ENCODE measurements around the gene ITM2C.

Gene ITM2C

GRCh38 chr2:230874876-230875275 lies 10.1 kb downstream of the ITM2C start:
- peaks cover 83% of the 10 kb centered on the region for H3K4me1 Mint-ChIP-seq (ENCODE audit: low read depth)
- no peaks in the 10 kb centered on the region for H3K27me3 Mint-ChIP-seq
- H3K27ac Mint-ChIP-seq = peak overlapping the region; percentile 77
- no peaks in the 10 kb centered on the region for H3K9me3 Mint-ChIP-seq
- H3K4me3 Mint-ChIP-seq = no peak overlapping the region
- peaks cover 14% of the 10 kb centered on the region for H3K36me3 Mint-ChIP-seq (ENCODE audit: low read depth)

GRCh38 chr2:230875347-230876315 lies 10.9 kb downstream of the ITM2C start:
- Mint-ChIP-seq H3K27ac (no peak overlapping the region), H3K27me3 (no peaks in the 10 kb centered on the region), H3K9me3 (no peaks in the 10 kb centered on the region), H3K4me1 (ENCODE audit: low read depth) (peaks cover 75% of the 10 kb centered on the region), H3K4me3 (no peak overlapping the region), H3K36me3 (ENCODE audit: low read depth) (peaks cover 14% of the 10 kb centered on the region)

GRCh38 chr2:230877116-230877758 lies 12.5 kb downstream of the ITM2C start:
- no peaks in the 10 kb centered on the region for H3K9me3 Mint-ChIP-seq
- H3K36me3 Mint-ChIP-seq (ENCODE audit: low read depth) = peaks cover 14% of the 10 kb centered on the region
- H3K27ac Mint-ChIP-seq = peak overlapping the region; percentile 89
- peak overlapping the region; percentile 58 for H3K4me3 Mint-ChIP-seq
- no peaks in the 10 kb centered on the region for H3K27me3 Mint-ChIP-seq
- H3K4me1 Mint-ChIP-seq (ENCODE audit: low read depth) = peaks cover 67% of the 10 kb centered on the region

DNA sequence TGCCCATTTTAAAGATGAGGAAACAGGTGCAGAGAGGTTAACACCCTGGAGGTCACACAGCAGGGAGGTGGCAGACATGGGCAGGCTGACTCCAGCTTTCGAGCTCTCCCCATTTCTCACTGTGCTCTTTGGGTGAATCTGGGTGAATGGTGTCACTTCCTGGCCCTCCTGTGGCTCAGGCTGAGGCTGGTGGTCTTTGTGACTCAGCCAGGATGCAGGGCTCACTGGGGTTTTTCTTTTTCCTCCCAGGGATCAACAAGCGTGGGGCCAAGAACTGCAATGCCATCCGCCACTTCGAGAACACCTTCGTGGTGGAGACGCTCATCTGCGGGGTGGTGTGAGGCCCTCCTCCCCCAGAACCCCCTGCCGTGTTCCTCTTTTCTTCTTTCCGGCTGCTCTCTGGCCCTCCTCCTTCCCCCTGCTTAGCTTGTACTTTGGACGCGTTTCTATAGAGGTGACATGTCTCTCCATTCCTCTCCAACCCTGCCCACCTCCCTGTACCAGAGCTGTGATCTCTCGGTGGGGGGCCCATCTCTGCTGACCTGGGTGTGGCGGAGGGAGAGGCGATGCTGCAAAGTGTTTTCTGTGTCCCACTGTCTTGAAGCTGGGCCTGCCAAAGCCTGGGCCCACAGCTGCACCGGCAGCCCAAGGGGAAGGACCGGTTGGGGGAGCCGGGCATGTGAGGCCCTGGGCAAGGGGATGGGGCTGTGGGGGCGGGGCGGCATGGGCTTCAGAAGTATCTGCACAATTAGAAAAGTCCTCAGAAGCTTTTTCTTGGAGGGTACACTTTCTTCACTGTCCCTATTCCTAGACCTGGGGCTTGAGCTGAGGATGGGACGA lies 13.2 kb downstream of the ITM2C start:
- Mint-ChIP-seq H3K27me3 (no peaks in the 10 kb centered on the region), H3K36me3 (ENCODE audit: low read depth) (peaks cover 14% of the 10 kb centered on the region), H3K4me1 (ENCODE audit: low read depth) (peaks cover 60% of the 10 kb centered on the region), H3K9me3 (no peaks in the 10 kb centered on the region), H3K27ac (peak overlapping the region; percentile 89), H3K4me3 (peak overlapping the region; percentile 58)

DNA sequence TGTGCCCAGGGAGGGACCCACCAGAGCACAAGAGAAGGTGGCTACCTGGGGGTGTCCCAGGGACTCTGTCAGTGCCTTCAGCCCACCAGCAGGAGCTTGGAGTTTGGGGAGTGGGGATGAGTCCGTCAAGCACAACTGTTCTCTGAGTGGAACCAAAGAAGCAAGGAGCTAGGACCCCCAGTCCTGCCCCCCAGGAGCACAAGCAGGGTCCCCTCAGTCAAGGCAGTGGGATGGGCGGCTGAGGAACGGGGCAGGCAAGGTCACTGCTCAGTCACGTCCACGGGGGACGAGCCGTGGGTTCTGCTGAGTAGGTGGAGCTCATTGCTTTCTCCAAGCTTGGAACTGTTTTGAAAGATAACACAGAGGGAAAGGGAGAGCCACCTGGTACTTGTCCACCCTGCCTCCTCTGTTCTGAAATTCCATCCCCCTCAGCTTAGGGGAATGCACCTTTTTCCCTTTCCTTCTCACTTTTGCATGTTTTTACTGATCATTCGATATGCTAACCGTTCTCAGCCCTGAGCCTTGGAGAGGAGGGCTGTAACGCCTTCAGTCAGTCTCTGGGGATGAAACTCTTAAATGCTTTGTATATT lies 14.0 kb downstream of the ITM2C start:
- H3K4me3 Mint-ChIP-seq = no peak overlapping the region

GRCh38 chr2:230879271-230879882 lies 14.6 kb downstream of the ITM2C start:
- no peak overlapping the region for H3K4me3 Mint-ChIP-seq
- peaks cover 14% of the 10 kb centered on the region for H3K36me3 Mint-ChIP-seq (ENCODE audit: low read depth)
- H3K27me3 Mint-ChIP-seq = no peaks in the 10 kb centered on the region
- no peaks in the 10 kb centered on the region for H3K9me3 Mint-ChIP-seq
- peaks cover 58% of the 10 kb centered on the region for H3K4me1 Mint-ChIP-seq (ENCODE audit: low read depth)
- H3K27ac Mint-ChIP-seq = peak overlapping the region; percentile 4

More for the DNA sequence above, 14.0 kb downstream of the ITM2C start:
- H3K27ac Mint-ChIP-seq = peak overlapping the region; percentile 4
- no peaks in the 10 kb centered on the region for H3K9me3 Mint-ChIP-seq
- H3K27me3 Mint-ChIP-seq = no peaks in the 10 kb centered on the region
- peaks cover 14% of the 10 kb centered on the region for H3K36me3 Mint-ChIP-seq (ENCODE audit: low read depth)
- peaks cover 59% of the 10 kb centered on the region for H3K4me1 Mint-ChIP-seq (ENCODE audit: low read depth)

DNA sequence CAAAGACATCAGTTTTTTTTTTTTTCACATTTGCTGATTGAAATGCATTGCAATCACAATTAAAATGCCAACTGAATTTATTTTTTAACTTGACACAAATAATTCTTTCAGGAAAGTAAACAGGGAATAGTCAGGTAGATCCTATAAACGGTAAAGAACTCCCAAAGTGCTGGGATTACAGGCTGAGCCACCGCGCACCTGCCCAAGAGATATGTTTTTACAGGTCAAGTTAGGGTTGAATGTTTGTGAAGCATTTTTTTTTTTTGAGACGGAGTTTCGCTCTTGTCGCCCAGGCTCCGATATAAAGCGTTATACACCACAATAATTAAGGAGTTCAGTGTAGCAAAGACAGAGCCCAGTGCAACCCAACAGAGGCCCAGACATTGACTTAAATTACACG lies 15.1 kb downstream of the ITM2C start:
- H3K27ac Mint-ChIP-seq = no peak overlapping the region
- no peaks in the 10 kb centered on the region for H3K27me3 Mint-ChIP-seq
- no peaks in the 10 kb centered on the region for H3K9me3 Mint-ChIP-seq
- peaks cover 14% of the 10 kb centered on the region for H3K36me3 Mint-ChIP-seq (ENCODE audit: low read depth)
- peaks cover 53% of the 10 kb centered on the region for H3K4me1 Mint-ChIP-seq (ENCODE audit: low read depth)
- H3K4me3 Mint-ChIP-seq = no peak overlapping the region

DNA sequence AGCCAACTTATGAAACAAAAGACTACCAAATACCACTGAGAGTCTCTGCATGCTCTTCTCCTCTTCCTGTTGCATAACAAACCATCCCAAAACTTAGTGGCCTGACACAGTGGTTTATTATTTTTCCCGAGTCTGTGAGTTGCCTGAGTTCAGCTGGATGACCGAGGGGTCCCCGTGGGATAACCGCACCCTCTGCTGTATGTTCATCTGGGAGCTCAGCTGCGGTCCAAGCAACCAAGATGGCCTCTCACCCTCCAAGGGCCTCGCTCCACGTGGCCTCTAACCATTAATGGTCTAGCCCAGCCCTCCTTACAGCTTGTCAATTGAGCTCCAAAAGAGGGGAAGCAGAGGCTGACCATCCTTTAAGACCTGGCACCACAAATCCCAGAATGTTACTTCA lies 17.1 kb downstream of the ITM2C start:
- Mint-ChIP-seq H3K36me3 (ENCODE audit: low read depth) (peaks cover 14% of the 10 kb centered on the region), H3K4me3 (no peak overlapping the region), H3K27me3 (no peaks in the 10 kb centered on the region), H3K27ac (no peak overlapping the region), H3K4me1 (ENCODE audit: low read depth) (peaks cover 50% of the 10 kb centered on the region), H3K9me3 (no peaks in the 10 kb centered on the region)

DNA sequence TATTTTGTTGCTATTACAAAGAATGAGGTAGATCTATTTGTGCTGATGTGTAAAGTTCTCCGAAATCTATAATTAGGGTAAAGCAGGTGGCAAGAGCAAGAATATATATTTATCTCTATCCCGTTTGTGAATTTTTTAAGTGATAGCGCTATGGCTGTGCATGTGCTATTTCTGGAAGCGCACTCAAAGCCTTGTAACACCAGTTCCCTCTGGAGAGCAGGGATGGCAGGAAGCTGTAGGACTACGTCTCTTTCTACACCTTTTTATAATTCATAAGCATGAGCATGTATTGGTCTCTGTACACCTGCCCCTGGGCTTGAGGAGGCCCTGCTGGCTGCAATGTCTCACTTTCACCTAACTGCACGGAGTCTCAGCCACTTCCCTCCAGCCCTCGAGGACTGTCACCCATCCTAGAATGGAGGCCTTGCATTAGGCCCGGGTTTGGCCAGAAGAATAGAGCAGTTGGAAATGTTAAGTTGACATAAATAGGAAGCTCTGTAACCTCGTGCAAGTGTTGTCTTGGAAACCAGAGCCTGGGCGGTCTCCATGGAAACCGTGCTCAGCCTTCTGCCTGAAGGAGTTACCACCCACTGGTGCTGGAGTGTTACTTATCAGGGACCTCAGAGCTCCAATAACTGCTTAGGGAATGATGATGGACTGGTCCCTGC lies 20.9 kb downstream of the ITM2C start:
- peaks cover 36% of the 10 kb centered on the region for H3K4me1 Mint-ChIP-seq (ENCODE audit: low read depth)
- peaks cover 5% of the 10 kb centered on the region for H3K36me3 Mint-ChIP-seq (ENCODE audit: low read depth)
- no peak overlapping the region for H3K27ac Mint-ChIP-seq
- peaks cover 3% of the 10 kb centered on the region for H3K9me3 Mint-ChIP-seq
- H3K4me3 Mint-ChIP-seq = no peak overlapping the region
- peaks cover 5% of the 10 kb centered on the region for H3K27me3 Mint-ChIP-seq

DNA sequence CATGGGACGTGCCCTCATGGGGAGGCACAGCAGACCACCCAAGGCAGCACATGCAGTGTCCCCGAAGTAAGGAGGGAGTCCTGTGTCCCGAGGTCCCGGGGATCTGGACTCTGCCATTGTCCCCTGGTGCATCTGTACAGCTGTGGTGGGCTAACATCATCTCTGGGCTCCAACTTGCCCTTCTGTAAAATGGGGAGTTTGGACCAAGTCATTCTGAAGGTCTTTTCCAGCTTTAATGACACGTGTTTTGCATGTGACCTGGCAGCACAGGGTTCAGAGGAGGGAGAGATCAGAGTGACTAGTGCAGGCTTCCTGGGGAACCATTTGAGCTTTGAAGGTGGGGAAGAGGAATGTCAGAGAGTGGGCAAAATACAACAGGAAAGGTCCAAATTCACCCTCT lies 21.5 kb downstream of the ITM2C start:
- Mint-ChIP-seq H3K36me3 (ENCODE audit: low read depth) (peaks cover 5% of the 10 kb centered on the region), H3K4me3 (no peak overlapping the region), H3K27me3 (peaks cover 6% of the 10 kb centered on the region)

DNA sequence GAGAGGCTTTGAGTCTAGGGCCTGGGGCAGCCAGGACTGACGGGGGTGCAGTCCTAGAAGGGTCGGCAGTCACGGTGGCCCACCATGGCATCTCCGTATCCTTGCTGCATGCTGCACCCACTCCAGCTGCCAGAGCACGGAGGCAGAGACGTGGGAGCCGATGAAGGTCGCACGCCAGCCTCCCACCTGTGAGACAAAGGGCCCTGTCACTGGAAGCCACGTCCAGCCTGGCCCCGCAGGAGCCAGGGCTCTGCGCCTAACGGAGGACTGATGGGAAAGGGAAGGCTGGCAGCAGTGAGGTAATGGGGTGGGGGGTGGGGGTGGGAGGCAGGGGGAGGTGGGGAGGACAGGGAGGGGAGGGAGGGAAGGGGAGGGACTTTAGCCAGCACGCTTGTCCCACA lies 21.9 kb downstream of the ITM2C start:
- H3K36me3 Mint-ChIP-seq (ENCODE audit: low read depth) = peaks cover 5% of the 10 kb centered on the region
- no peak overlapping the region for H3K27ac Mint-ChIP-seq
- H3K9me3 Mint-ChIP-seq = peaks cover 3% of the 10 kb centered on the region
- no peak overlapping the region for H3K4me3 Mint-ChIP-seq
- peaks cover 47% of the 10 kb centered on the region for H3K4me1 Mint-ChIP-seq (ENCODE audit: low read depth)
- H3K27me3 Mint-ChIP-seq = peaks cover 9% of the 10 kb centered on the region

More for the DNA sequence above, 21.5 kb downstream of the ITM2C start:
- no peak overlapping the region for H3K27ac Mint-ChIP-seq
- peaks cover 42% of the 10 kb centered on the region for H3K4me1 Mint-ChIP-seq (ENCODE audit: low read depth)
- H3K9me3 Mint-ChIP-seq = peaks cover 3% of the 10 kb centered on the region

- no peak overlapping the region for H3K4me3 Mint-ChIP-seq
- peaks cover 13% of the 10 kb centered on the region for H3K27me3 Mint-ChIP-seq
- peaks cover 48% of the 10 kb centered on the region for H3K4me1 Mint-ChIP-seq (ENCODE audit: low read depth)
- no peak overlapping the region for H3K27ac Mint-ChIP-seq
- peaks cover 3% of the 10 kb centered on the region for H3K9me3 Mint-ChIP-seq
- H3K36me3 Mint-ChIP-seq (ENCODE audit: low read depth) = peaks cover 5% of the 10 kb centered on the region
Observed at GRCh38 chr2:230887342-230887741, 22.6 kb downstream of the ITM2C start.

DNA sequence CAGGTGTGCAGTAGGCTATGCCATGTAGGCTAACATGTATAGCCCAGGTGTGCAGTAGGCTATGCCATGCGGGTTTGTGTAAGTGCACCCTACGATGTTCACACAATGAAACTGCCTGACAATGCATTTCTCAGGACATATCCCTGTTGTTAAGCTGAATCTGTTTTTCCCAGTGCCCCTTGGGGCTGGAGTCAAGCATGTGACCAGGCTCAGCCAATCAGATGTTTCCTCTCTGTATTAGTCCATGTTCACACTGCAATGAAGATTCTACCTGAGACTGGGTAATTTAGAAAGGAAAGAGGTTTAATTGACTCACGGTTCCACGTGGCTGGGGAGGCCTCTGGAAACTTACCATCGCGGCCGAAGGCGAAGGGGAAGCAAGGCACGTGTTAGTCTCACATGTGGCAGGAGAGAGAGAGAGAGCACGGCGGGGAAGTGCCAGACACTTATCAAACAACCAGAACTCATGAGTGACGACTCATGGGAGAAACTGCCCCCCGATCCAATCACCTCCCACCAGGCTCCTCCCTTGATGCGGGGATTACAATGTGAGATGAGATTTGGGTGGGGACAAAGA lies 24.2 kb downstream of the ITM2C start:
- H3K4me1 Mint-ChIP-seq (ENCODE audit: low read depth) = peaks cover 54% of the 10 kb centered on the region
- peaks cover 14% of the 10 kb centered on the region for H3K27me3 Mint-ChIP-seq
- no peak overlapping the region for H3K4me3 Mint-ChIP-seq
- no peak overlapping the region for H3K27ac Mint-ChIP-seq
- peaks cover 3% of the 10 kb centered on the region for H3K9me3 Mint-ChIP-seq
- peaks cover 5% of the 10 kb centered on the region for H3K36me3 Mint-ChIP-seq (ENCODE audit: low read depth)
